SK-N-SH treated with all-trans-retinoic acid at 6 μM for 48 hours (cell line): ENCODE data around the gene DBN1.

Experiments
- CSDC2 ChIP-seq: fragments of 250-450 bp; sonication (Bioruptor Pico); IDR thresholded peaks from 2 replicates; pipeline ENCODE4 v1.5.0; 2020; ENCODE audit warnings: mild to moderate bottlenecking, moderate library complexity
- ISL1 ChIP-seq: fragments of 250-450 bp; sonication (Bioruptor Pico); IDR thresholded peaks from 2 replicates; pipeline ENCODE4 v2.1.2; 2022; ENCODE audit warnings: mild to moderate bottlenecking, moderate library complexity
- ZNF565 ChIP-seq: fragments of 450-650 bp; formaldehyde crosslinking; conservative IDR thresholded peaks from 2 replicates; pipeline ENCODE4 v1.5.0; 2020; ENCODE audit warnings: low read depth, mild to moderate bottlenecking, moderate library complexity
- TF ChIP-seq, protein P1 (sequence below): fragments of 250-450 bp; sonication (Bioruptor Pico); IDR thresholded peaks from 2 replicates; pipeline ENCODE4 v1.8.0; 2020; ENCODE audit warnings: mild to moderate bottlenecking, moderate library complexity, borderline replicate concordance

DNA sequence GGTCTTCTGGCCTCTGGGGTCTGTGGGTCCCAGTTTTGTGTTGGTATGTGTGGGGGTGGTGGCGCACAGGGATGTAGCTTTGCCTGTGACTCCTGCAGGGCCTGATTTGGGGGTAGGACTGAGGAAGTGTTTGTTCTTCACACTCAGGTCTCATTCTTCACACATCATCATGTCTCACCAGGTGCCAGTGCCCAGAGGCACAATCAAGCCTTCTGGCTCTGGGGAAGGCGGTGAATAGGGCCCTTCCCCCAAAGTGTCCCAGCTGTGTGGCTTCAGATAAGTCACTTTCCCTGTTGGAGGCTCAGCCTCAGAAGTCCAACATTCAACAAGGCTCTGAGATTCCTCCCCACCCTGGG lies 5.1 kb downstream of the DBN1 start:
- TF ChIP-seq, protein P1, sequence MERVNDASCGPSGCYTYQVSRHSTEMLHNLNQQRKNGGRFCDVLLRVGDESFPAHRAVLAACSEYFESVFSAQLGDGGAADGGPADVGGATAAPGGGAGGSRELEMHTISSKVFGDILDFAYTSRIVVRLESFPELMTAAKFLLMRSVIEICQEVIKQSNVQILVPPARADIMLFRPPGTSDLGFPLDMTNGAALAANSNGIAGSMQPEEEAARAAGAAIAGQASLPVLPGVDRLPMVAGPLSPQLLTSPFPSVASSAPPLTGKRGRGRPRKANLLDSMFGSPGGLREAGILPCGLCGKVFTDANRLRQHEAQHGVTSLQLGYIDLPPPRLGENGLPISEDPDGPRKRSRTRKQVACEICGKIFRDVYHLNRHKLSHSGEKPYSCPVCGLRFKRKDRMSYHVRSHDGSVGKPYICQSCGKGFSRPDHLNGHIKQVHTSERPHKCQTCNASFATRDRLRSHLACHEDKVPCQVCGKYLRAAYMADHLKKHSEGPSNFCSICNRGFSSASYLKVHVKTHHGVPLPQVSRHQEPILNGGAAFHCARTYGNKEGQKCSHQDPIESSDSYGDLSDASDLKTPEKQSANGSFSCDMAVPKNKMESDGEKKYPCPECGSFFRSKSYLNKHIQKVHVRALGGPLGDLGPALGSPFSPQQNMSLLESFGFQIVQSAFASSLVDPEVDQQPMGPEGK (CRISPR knock-in tag), result no peak
- TF ChIP-seq ISL1 (no peak), CSDC2 (CRISPR knock-in tag) (no peak), ZNF565 (no peak)
